CD14-positive monocyte (primary cell): ENCODE measurements around the gene SLC35F2. TPM values are rescaled to one million over a fixed set of nuclear protein-coding genes. Genes with fewer than 3 reads are reported as not detected.

Source experiments
- DNase-seq, 3 donors: peaks; one replicate each; pipeline ENCODE4 v3.0.0-alpha.2; 2011 to 2022
- H2AFZ ChIP-seq: 2 replicates; pipeline ENCODE4 v1.6.0; 2012; ENCODE audit warnings: mild to moderate bottlenecking, low read depth, low read length, inconsistent platforms; ENCODE audit not compliant: insufficient read depth, poor library complexity, severe bottlenecking
- H3K27ac ChIP-seq, 2 donors: 1 replicate in 1 of 2; 2 replicates in 1 of 2; pipeline ENCODE4 v1.5.1; 2012 to 2013; ENCODE audit warnings: low read length in 2 of 2, control low read depth in 1 of 2, inconsistent platforms in 1 of 2, low read depth in 1 of 2, mild to moderate bottlenecking in 1 of 2
- H3K27me3 ChIP-seq, 2 donors: one replicate each; pipeline versions ENCODE4 v1.6.0 to v1.6.1; 2011 to 2013; ENCODE audit warnings: low read length in 2 of 2; ENCODE audit not compliant: control insufficient read depth in 2 of 2, insufficient read depth in 2 of 2
- H3K36me3 ChIP-seq, 2 donors: replicated peaks in 1 of 2; 1 replicate in 1 of 2; 2 replicates in 1 of 2; pipeline versions ENCODE4 v1.5.1 to v1.6.1; 2012 to 2013; ENCODE audit warnings: low read length in 2 of 2, control low read depth in 1 of 2, inconsistent platforms in 1 of 2, mild to moderate bottlenecking in 1 of 2; ENCODE audit not compliant: insufficient read depth in 2 of 2, control insufficient read depth in 1 of 2
- H3K4me1 ChIP-seq, 2 donors: 1 replicate in 1 of 2; 2 replicates in 1 of 2; pipeline versions ENCODE4 v1.5.1 to v1.6.1; 2012 to 2013; ENCODE audit warnings: low read length in 2 of 2, control low read depth in 1 of 2, inconsistent platforms in 1 of 2, mild to moderate bottlenecking in 1 of 2, moderate library complexity in 1 of 2; ENCODE audit not compliant: insufficient read depth in 2 of 2, control insufficient read depth in 1 of 2
- H3K4me2 ChIP-seq: replicated peaks from 2 replicates; pipeline ENCODE3; 2012; ENCODE audit warnings: low read length, moderate library complexity, mild to moderate bottlenecking; ENCODE audit not compliant: poor library complexity, severe bottlenecking; ENCODE audit errors: extremely low read depth
- H3K4me3 ChIP-seq, 3 experiments: fragments of 200-600 bp in 1 of 3; sonication (generic) in 1 of 3; replicated peaks in 1 of 3; 1 replicate in 2 of 3; 2 replicates in 1 of 3; pipeline ENCODE4 v1.5.1; 2011 to 2013; ENCODE audit warnings: low read length in 3 of 3, mild to moderate bottlenecking in 3 of 3, control low read depth in 2 of 3, low read depth in 2 of 3, inconsistent platforms in 1 of 3, moderate library complexity in 1 of 3
- H3K79me2 ChIP-seq: 2 replicates; pipeline ENCODE4 v1.6.0; 2012; ENCODE audit warnings: mild to moderate bottlenecking, control low read depth, inconsistent platforms, low read length, moderate library complexity; ENCODE audit not compliant: insufficient read depth
- H3K9ac ChIP-seq: 2 replicates; pipeline ENCODE4 v1.6.0; 2017; ENCODE audit warnings: low read length, mild to moderate bottlenecking; ENCODE audit not compliant: insufficient read depth, poor library complexity, severe bottlenecking
- H3K9me3 ChIP-seq, 2 donors: replicated peaks in 1 of 2; 1 replicate in 1 of 2; 2 replicates in 1 of 2; pipeline versions ENCODE4 v1.5.1 to v1.6.1; 2012 to 2013; ENCODE audit warnings: low read length in 2 of 2, control low read depth in 1 of 2; ENCODE audit not compliant: control insufficient read depth in 1 of 2, insufficient read depth in 1 of 2
- H4K20me1 ChIP-seq: 2 replicates; pipeline ENCODE4 v1.6.0; 2012; ENCODE audit warnings: mild to moderate bottlenecking, low read length, control low read depth, moderate library complexity; ENCODE audit not compliant: insufficient read depth
- H3K27ac Mint-ChIP-seq, 7 donors: one replicate each; pipeline ENCODE4 v1.8.0; 2020; ENCODE audit warnings: mild to moderate bottlenecking in 7 of 7, mixed read lengths in 7 of 7, moderate library complexity in 6 of 7, inconsistent platforms in 2 of 7
- H3K27me3 Mint-ChIP-seq, 3 donors: one replicate each; pipeline ENCODE4 v1.8.0; 2021 to 2022; ENCODE audit warnings: low read depth in 3 of 3, mild to moderate bottlenecking in 3 of 3, mixed read lengths in 3 of 3, moderate library complexity in 3 of 3, inconsistent platforms in 1 of 3
- H3K36me3 Mint-ChIP-seq, 2 donors: one replicate each; pipeline ENCODE4 v1.8.0; 2020; ENCODE audit warnings: mixed read lengths in 2 of 2, inconsistent platforms in 1 of 2, mild to moderate bottlenecking in 1 of 2
- H3K4me1 Mint-ChIP-seq: one replicate; pipeline ENCODE4 v1.8.0; 2020; ENCODE audit warnings: mild to moderate bottlenecking, mixed read lengths
- H3K4me3 Mint-ChIP-seq, 2 donors: one replicate each; pipeline ENCODE4 v1.8.0; 2020; ENCODE audit warnings: mild to moderate bottlenecking in 2 of 2, mixed read lengths in 2 of 2, moderate library complexity in 1 of 2
- H3K9me3 Mint-ChIP-seq, 7 donors: one replicate each; pipeline ENCODE4 v1.8.0; 2020 to 2022; ENCODE audit warnings: mixed read lengths in 7 of 7, mild to moderate bottlenecking in 6 of 7, moderate library complexity in 6 of 7, inconsistent platforms in 2 of 7
- CTCF ChIP-seq: fragments of 200-600 bp; IDR thresholded peaks from one replicate; pipeline ENCODE4 v1.8.0; 2022; ENCODE audit warnings: antibody characterized with exemption, mild to moderate bottlenecking
- WGBS: methylation state at CpG from one replicate; pipeline ENCODE4 v1.1.5; 2013; ENCODE audit warnings: missing lambda C conversion rate; ENCODE audit not compliant: insufficient coverage; 5-methylcytosine and 5-hydroxymethylcytosine counted together
- intact Hi-C, 2 donors: fragments of 100-400 bp; cut with micrococcal nuclease; formaldehyde crosslinking; loops; one replicate each; pipeline versions ENCODE4 v1.15.0 to v1.15.1; 2023
- polyA plus RNA-seq, 3 donors: library from polyadenylated mRNA; depleted of rRNA in 1 of 3; unstranded in 2 of 3; stranded (reverse) in 1 of 3; fragments of 300-500 nt in 2 of 3; fragments of >200 nt in 1 of 3; fragmentation: Illumina TruSeq in 2 of 3; gene quantifications; 1 replicate in 2 of 3; 2 replicates in 1 of 3; pipeline ENCODE4 v1.2.3, GENCODE V29; 2012 to 2021

The SLC35F2 gene
- polyA plus RNA-seq, 3 donors = 0.24 to 0.25 TPM; not detected in 1

DNA sequence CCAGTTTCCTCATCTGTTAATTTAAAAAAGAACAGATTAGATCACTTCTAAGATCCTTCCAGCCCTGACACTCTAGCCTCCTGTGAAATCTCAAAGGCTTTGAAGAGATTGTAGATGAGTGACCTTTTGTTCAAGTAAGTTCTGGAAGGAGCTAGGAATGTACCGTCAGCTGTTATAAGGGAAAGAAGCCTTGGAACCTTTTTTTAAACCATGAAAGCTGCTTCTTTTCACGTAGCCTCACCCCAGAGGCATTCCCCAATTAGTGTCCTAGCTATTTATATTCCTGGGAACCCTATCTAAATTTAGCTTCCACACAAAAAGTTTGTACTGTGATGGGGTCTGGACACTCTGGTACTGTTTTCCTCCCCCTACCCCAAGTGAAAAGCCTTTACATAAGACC lies 111.0 kb downstream of the SLC35F2 start:
- Histone ChIP-seq H3K4me2 (no peak overlapping the region), H2AFZ (no peak overlapping the region), H3K9ac (no peak overlapping the region), H4K20me1 (no peaks in the 10 kb centered on the region), H3K36me3 (no peaks in the 10 kb centered on the region), H3K27ac (no peak overlapping the region), H3K79me2 (no peaks in the 10 kb centered on the region), H3K27me3 (peaks cover 0 to 3% of the 10 kb centered on the region in 2 donors), H3K4me1 (no peaks in the 10 kb centered on the region), H3K4me3 (no peak overlapping the region), H3K9me3 (no peaks in the 10 kb centered on the region)
- Mint-ChIP-seq H3K27ac (no peak overlapping the region), H3K4me1 (no peaks in the 10 kb centered on the region), H3K4me3 (no peak overlapping the region), H3K9me3 (no peaks in the 10 kb centered on the region), H3K27me3 (peaks cover 14 to 30% (median 21%) of the 10 kb centered on the region in 3 donors), H3K36me3 (no peaks in the 10 kb centered on the region)
- DNase-seq = no peak
- no peak for TF ChIP-seq CTCF
- 67% methylated on average over 2 of the region's 2 CpGs for WGBS
- intact Hi-C loops = no loop called here

DNA sequence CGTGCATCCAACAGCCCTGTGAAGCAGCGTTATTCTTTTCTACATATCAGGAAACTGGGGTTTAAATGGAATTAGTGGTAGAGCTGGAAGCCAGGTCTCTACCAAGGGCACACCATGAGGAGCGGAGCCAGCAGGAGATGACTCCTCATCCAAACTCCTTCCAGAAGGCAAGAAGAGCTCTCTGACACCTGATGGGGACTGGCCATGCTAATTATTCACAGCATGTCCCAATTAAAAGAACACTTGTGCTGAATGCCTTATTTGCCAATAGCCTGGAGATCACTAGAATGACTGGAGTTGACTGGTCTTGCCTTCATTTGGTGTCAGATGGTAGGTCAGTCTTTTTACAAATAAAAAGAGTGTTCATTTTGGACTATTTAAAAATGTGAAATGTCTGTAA lies 113.9 kb downstream of the SLC35F2 start:
- no peak for DNase-seq
- no peak overlapping the region for H3K27ac ChIP-seq
- no peak overlapping the region for H2AFZ ChIP-seq
- H3K4me1 Mint-ChIP-seq = no peaks in the 10 kb centered on the region
- peaks cover 0 to 3% (median 0%) of the 10 kb centered on the region in 7 donors for H3K9me3 Mint-ChIP-seq
- no peaks in the 10 kb centered on the region for H3K36me3 Mint-ChIP-seq
- peaks cover 12 to 28% (median 19%) of the 10 kb centered on the region in 3 donors for H3K27me3 Mint-ChIP-seq
- H3K9me3 ChIP-seq = no peaks in the 10 kb centered on the region
- no peaks in the 10 kb centered on the region for H3K4me1 ChIP-seq
- WGBS = no CpG with 5 or more reads among the region's 3 CpGs
- intact Hi-C loops = loop anchor here in 1 of 2 donors (5.0 kb wide), 1 partner anchor 153 kb away; no protein-coding TSS in a partner anchor
- H3K27ac Mint-ChIP-seq = no peak overlapping the region
- H3K79me2 ChIP-seq = no peaks in the 10 kb centered on the region
- TF ChIP-seq CTCF = no peak
- no peaks in the 10 kb centered on the region for H4K20me1 ChIP-seq
- peaks cover 0 to 3% of the 10 kb centered on the region in 2 donors for H3K27me3 ChIP-seq
- H3K9ac ChIP-seq = no peak overlapping the region
- H3K4me3 Mint-ChIP-seq = no peak overlapping the region
- no peaks in the 10 kb centered on the region for H3K36me3 ChIP-seq
- no peak overlapping the region for H3K4me3 ChIP-seq
- no peak overlapping the region for H3K4me2 ChIP-seq
